HEK293 (cell line): Measurements from ENCODE around the gene SLF2.

Experiments
- CTCF ChIA-PET: fragments of 350-600 bp; formaldehyde crosslinking; extraction: SDS; loops from one replicate; lab custom pipeline; 2021; ENCODE audit warnings: antibody characterized with exemption; lab: Yijun Ruan, JAX
- POLR2A ChIA-PET: fragments of 300-600 bp; formaldehyde crosslinking; extraction: SDS; loops from one replicate; lab custom pipeline; 2020; ENCODE audit warnings: antibody characterized with exemption, inconsistent platforms; lab: Yijun Ruan, JAX
- H3K27ac ChIP-seq: fragments of 200-500 bp; sonication (Bioruptor generic); 2 replicates; pipeline ENCODE4 v1.5.1; 2014; ENCODE audit warnings: low read depth, low read length, control low read depth, inconsistent platforms; ENCODE audit errors: extremely low read depth
- H3K36me3 ChIP-seq, 2 experiments: fragments of 200-500 bp in 1 of 2; sonication (Bioruptor generic) in 1 of 2; 1 replicate in 1 of 2; 2 replicates in 1 of 2; pipeline ENCODE4 v1.5.1; 2014 to 2017; ENCODE audit warnings: inconsistent platforms in 2 of 2, low read length in 2 of 2; ENCODE audit not compliant: control insufficient read depth in 2 of 2, insufficient read depth in 1 of 2
- H3K4me1 ChIP-seq: fragments of 200-500 bp; sonication (Bioruptor generic); 2 replicates; pipeline ENCODE4 v1.5.1; 2014; ENCODE audit warnings: mild to moderate bottlenecking, low read length, inconsistent platforms; ENCODE audit not compliant: control insufficient read depth, insufficient read depth
- H3K4me3 ChIP-seq: 2 replicates; pipeline ENCODE4 v1.5.1; 2011; ENCODE audit warnings: low read depth, mild to moderate bottlenecking, control low read depth, low read length, moderate library complexity
- H3K9me3 ChIP-seq: fragments of 200-500 bp; sonication (Bioruptor generic); 2 replicates; pipeline ENCODE4 v1.5.1; 2014; ENCODE audit warnings: low read depth, low read length, inconsistent platforms; ENCODE audit not compliant: control insufficient read depth, insufficient read depth
- BCL11B ChIP-seq: fragments of 450-650 bp; formaldehyde crosslinking; IDR thresholded peaks from 2 replicates; pipeline ENCODE4 v1.5.1; 2016; ENCODE audit warnings: low read depth, missing biosample characterization, missing genetic modification characterization
- GLI4 ChIP-seq: fragments of 450-650 bp; formaldehyde crosslinking; IDR thresholded peaks from 2 replicates; pipeline ENCODE4 v1.5.1; 2016; ENCODE audit warnings: missing biosample characterization, missing genetic modification characterization
- GLIS1 ChIP-seq: fragments of 450-650 bp; formaldehyde crosslinking; IDR thresholded peaks from 2 replicates; pipeline ENCODE4 v1.5.1; 2016; ENCODE audit warnings: missing biosample characterization, missing genetic modification characterization
- KLF16 ChIP-seq: fragments of 450-650 bp; formaldehyde crosslinking; IDR thresholded peaks from 2 replicates; pipeline ENCODE4 v1.5.1; 2017; ENCODE audit warnings: missing biosample characterization, missing genetic modification characterization
- SP3 ChIP-seq: fragments of 450-650 bp; formaldehyde crosslinking; IDR thresholded peaks from 2 replicates; pipeline ENCODE4 v1.5.1; 2016; ENCODE audit warnings: missing biosample characterization, missing genetic modification characterization
- ZEB2 ChIP-seq: fragments of 450-650 bp; formaldehyde crosslinking; IDR thresholded peaks from 2 replicates; pipeline ENCODE4 v1.5.1; 2016; ENCODE audit warnings: missing biosample characterization, missing genetic modification characterization
- ZFP41 ChIP-seq: fragments of 450-650 bp; formaldehyde crosslinking; IDR thresholded peaks from 2 replicates; pipeline ENCODE4 v1.5.1; 2016; ENCODE audit warnings: missing biosample characterization, missing genetic modification characterization, borderline replicate concordance
- ZIC2 ChIP-seq: fragments of 450-650 bp; formaldehyde crosslinking; IDR thresholded peaks from 2 replicates; pipeline ENCODE4 v1.5.1; 2016; ENCODE audit warnings: missing biosample characterization, missing genetic modification characterization
- ZNF335 ChIP-seq: fragments of 450-650 bp; formaldehyde crosslinking; conservative IDR thresholded peaks from 2 replicates; pipeline ENCODE4 v1.5.1; 2016; ENCODE audit warnings: missing biosample characterization, missing genetic modification characterization
- ZNF391 ChIP-seq: fragments of 450-650 bp; formaldehyde crosslinking; IDR thresholded peaks from 2 replicates; pipeline ENCODE4 v1.5.1; 2016; ENCODE audit warnings: low read depth, missing biosample characterization, missing genetic modification characterization, borderline replicate concordance
- ZNF501 ChIP-seq: fragments of 450-650 bp; formaldehyde crosslinking; IDR thresholded peaks from 2 replicates; pipeline ENCODE4 v1.5.1; 2016; ENCODE audit warnings: missing biosample characterization, missing genetic modification characterization
- ZNF558 ChIP-seq: fragments of 450-650 bp; formaldehyde crosslinking; IDR thresholded peaks from 2 replicates; pipeline ENCODE4 v1.5.1; 2016; ENCODE audit warnings: missing biosample characterization, missing genetic modification characterization
- ZNF624 ChIP-seq: fragments of 450-650 bp; formaldehyde crosslinking; IDR thresholded peaks from 2 replicates; pipeline ENCODE4 v1.5.1; 2017; ENCODE audit warnings: missing biosample characterization, missing genetic modification characterization
- ZNF660 ChIP-seq: fragments of 450-650 bp; IDR thresholded peaks from 2 replicates; pipeline ENCODE4 v1.5.1; 2018; ENCODE audit warnings: missing biosample characterization, mild to moderate bottlenecking, missing genetic modification characterization
- ZXDB ChIP-seq: fragments of 450-650 bp; formaldehyde crosslinking; IDR thresholded peaks from 2 replicates; pipeline ENCODE4 v1.5.1; 2016; ENCODE audit warnings: missing biosample characterization, missing genetic modification characterization
- TF ChIP-seq, protein P1 (sequence below): fragments of 450-650 bp; formaldehyde crosslinking; IDR thresholded peaks from 2 replicates; pipeline ENCODE4 v1.5.1; 2016; ENCODE audit warnings: missing biosample characterization, missing genetic modification characterization
- TF ChIP-seq, protein P2 (sequence below): fragments of 450-650 bp; formaldehyde crosslinking; IDR thresholded peaks from 2 replicates; pipeline ENCODE4 v1.5.1; 2016; ENCODE audit warnings: missing biosample characterization, missing genetic modification characterization
- TF ChIP-seq, protein P3 (sequence below): fragments of 450-650 bp; formaldehyde crosslinking; IDR thresholded peaks from 2 replicates; pipeline ENCODE4 v1.5.1; 2016; ENCODE audit warnings: missing biosample characterization, missing genetic modification characterization
- TF ChIP-seq, protein P4 (sequence below): fragments of 450-650 bp; formaldehyde crosslinking; IDR thresholded peaks from 2 replicates; pipeline ENCODE4 v1.5.1; 2016; ENCODE audit warnings: missing biosample characterization, missing genetic modification characterization, borderline replicate concordance
- TF ChIP-seq, protein P5 (sequence below): fragments of 450-650 bp; formaldehyde crosslinking; IDR thresholded peaks from 2 replicates; pipeline ENCODE4 v1.5.1; 2016; ENCODE audit warnings: missing biosample characterization, missing genetic modification characterization

SLF2 gene

DNA sequence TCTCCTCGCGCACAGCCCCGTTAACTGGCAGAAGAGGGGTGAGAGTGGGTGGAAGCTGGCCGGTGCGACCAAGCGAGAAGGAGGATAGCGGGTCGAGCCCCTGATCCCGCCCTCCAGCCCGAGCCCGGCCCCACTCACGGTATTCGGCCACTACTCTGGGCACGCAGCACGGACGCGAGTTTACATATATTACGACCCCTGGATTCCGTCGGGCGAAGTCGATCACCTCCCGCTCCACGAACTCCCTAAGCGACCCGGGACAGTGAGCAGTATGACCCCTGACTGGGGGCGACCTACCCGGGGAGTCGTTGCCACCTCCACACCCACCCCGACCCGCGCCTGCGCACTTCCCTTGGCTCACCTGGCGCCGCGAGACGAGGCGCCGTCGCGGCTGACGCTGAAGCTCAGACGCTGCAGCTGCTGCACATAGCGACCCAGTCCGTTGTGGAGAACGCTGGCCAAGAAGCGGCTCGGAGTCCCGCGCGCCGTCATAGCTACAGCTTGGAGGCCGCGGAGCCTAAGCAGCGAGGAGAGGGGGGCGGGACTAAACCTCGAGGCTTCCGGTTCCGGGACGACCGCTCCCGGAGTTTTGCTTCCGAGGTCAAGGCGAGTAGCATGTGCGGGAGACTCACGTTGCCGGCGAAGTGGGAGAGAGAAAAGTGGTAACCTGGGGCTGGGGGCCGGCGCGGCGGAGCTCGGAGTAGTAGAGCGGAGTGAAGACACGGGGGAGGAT, 74.4 kb downstream of the SLF2 start, which contains the start of the genes MRPL43 and TWNK (continued):
- TF ChIP-seq ZEB2 (tag by site-specific recombination) (peak; percentile 73), ZNF660 (tag by site-specific recombination) (0 out of 2 replicates have a peak, but pooled peaks have one; percentile 59), KLF16 (peak; percentile 27; the same call in 1 of the 2 replicates), SP3 (peak; percentile 87), ZIC2 (peak; percentile 41), ZNF501 (tag by site-specific recombination) (peak; percentile 68; the same call in 1 of the 2 replicates), ZNF558 (tag by site-specific recombination) (no peak)
- TF ChIP-seq, protein P1, sequence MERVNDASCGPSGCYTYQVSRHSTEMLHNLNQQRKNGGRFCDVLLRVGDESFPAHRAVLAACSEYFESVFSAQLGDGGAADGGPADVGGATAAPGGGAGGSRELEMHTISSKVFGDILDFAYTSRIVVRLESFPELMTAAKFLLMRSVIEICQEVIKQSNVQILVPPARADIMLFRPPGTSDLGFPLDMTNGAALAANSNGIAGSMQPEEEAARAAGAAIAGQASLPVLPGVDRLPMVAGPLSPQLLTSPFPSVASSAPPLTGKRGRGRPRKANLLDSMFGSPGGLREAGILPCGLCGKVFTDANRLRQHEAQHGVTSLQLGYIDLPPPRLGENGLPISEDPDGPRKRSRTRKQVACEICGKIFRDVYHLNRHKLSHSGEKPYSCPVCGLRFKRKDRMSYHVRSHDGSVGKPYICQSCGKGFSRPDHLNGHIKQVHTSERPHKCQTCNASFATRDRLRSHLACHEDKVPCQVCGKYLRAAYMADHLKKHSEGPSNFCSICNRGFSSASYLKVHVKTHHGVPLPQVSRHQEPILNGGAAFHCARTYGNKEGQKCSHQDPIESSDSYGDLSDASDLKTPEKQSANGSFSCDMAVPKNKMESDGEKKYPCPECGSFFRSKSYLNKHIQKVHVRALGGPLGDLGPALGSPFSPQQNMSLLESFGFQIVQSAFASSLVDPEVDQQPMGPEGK (tag by site-specific recombination), result peak; percentile 92
- TF ChIP-seq, protein P2, sequence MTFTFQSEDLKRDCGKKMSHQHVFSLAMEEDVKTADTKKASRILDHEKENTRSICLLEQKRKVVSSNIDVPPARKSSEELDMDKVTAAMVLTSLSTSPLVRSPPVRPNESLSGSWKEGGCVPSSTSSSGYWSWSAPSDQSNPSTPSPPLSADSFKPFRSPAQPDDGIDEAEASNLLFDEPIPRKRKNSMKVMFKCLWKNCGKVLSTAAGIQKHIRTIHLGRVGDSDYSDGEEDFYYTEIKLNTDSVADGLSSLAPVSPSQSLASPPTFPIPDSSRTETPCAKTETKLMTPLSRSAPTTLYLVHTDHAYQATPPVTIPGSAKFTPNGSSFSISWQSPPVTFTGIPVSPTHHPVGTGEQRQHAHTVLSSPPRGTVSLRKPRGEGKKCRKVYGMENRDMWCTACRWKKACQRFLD (tag by site-specific recombination), result peak; percentile 84; the same call in 1 of the 2 replicates
- TF ChIP-seq, protein P3, sequence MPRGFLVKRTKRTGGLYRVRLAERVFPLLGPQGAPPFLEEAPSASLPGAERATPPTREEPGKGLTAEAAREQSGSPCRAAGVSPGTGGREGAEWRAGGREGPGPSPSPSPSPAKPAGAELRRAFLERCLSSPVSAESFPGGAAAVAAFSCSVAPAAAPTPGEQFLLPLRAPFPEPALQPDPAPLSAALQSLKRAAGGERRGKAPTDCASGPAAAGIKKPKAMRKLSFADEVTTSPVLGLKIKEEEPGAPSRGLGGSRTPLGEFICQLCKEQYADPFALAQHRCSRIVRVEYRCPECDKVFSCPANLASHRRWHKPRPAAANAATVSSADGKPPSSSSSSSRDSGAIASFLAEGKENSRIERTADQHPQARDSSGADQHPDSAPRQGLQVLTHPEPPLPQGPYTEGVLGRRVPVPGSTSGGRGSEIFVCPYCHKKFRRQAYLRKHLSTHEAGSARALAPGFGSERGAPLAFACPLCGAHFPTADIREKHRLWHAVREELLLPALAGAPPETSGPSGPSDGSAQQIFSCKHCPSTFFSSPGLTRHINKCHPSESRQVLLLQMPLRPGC (tag by site-specific recombination), result 0 out of 2 replicates have a peak, but pooled peaks have one; percentile 12
- TF ChIP-seq, protein P4, sequence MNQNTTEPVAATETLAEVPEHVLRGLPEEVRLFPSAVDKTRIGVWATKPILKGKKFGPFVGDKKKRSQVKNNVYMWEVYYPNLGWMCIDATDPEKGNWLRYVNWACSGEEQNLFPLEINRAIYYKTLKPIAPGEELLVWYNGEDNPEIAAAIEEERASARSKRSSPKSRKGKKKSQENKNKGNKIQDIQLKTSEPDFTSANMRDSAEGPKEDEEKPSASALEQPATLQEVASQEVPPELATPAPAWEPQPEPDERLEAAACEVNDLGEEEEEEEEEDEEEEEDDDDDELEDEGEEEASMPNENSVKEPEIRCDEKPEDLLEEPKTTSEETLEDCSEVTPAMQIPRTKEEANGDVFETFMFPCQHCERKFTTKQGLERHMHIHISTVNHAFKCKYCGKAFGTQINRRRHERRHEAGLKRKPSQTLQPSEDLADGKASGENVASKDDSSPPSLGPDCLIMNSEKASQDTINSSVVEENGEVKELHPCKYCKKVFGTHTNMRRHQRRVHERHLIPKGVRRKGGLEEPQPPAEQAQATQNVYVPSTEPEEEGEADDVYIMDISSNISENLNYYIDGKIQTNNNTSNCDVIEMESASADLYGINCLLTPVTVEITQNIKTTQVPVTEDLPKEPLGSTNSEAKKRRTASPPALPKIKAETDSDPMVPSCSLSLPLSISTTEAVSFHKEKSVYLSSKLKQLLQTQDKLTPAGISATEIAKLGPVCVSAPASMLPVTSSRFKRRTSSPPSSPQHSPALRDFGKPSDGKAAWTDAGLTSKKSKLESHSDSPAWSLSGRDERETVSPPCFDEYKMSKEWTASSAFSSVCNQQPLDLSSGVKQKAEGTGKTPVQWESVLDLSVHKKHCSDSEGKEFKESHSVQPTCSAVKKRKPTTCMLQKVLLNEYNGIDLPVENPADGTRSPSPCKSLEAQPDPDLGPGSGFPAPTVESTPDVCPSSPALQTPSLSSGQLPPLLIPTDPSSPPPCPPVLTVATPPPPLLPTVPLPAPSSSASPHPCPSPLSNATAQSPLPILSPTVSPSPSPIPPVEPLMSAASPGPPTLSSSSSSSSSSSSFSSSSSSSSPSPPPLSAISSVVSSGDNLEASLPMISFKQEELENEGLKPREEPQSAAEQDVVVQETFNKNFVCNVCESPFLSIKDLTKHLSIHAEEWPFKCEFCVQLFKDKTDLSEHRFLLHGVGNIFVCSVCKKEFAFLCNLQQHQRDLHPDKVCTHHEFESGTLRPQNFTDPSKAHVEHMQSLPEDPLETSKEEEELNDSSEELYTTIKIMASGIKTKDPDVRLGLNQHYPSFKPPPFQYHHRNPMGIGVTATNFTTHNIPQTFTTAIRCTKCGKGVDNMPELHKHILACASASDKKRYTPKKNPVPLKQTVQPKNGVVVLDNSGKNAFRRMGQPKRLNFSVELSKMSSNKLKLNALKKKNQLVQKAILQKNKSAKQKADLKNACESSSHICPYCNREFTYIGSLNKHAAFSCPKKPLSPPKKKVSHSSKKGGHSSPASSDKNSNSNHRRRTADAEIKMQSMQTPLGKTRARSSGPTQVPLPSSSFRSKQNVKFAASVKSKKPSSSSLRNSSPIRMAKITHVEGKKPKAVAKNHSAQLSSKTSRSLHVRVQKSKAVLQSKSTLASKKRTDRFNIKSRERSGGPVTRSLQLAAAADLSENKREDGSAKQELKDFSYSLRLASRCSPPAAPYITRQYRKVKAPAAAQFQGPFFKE (tag by site-specific recombination), result no peak

DNA sequence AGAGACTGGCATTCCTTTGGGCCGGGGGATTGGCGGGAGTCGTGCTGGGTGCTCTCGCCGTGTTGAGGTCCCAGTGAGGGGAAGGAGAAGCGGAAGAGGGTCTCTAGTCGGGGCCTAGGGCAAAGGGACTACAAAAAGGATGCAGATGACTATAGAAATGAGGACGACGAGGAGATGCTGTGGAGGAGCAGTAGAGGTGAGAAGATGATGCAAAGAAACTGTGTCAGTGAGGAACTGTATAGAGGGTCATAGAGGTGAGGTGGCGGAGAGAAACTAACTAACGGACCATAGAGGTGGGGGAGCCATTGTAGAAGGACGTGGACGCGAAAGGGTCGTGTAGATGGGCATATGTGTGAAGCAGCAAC, 74.9 kb downstream of the SLF2 start:
- POLR2A ChIA-PET, result interaction anchor here (0.7 to 1.5 kb wide), 3 partner anchors 10 to 74 kb away, joined by 3 to 6 read pairs (median 6); partner anchors contain the start of gene SLF2
- CTCF ChIA-PET, result interaction anchor here (6.4 to 16.6 kb wide), 2 partner anchors 10 to 29 kb away, joined by 49 to 274 read pairs; partner anchors contain the start of gene LZTS2
- peaks cover 6% of the 10 kb centered on the region for H3K4me1 ChIP-seq
- no peaks in the 10 kb centered on the region for H3K9me3 ChIP-seq
- peaks cover 17 to 68% of the 10 kb centered on the region in 2 experiments for H3K36me3 ChIP-seq
- H3K4me3 ChIP-seq, result peak overlapping the region; percentile 95
- H3K27ac ChIP-seq, result peak overlapping the region; percentile 82; the same call in 1 of the 2 replicates
- TF ChIP-seq ZFP41 (no peak), ZNF335 (peak; percentile 81), BCL11B (no peak), ZNF391 (tag by site-specific recombination) (0 out of 2 replicates have a peak, but pooled peaks have one; percentile 81), ZXDB (tag by site-specific recombination) (0 out of 2 replicates have a peak, but pooled peaks have one; percentile 36), ZNF624 (no peak), GLIS1 (no peak), GLI4 (tag by site-specific recombination) (no peak)
- TF ChIP-seq, protein P5, sequence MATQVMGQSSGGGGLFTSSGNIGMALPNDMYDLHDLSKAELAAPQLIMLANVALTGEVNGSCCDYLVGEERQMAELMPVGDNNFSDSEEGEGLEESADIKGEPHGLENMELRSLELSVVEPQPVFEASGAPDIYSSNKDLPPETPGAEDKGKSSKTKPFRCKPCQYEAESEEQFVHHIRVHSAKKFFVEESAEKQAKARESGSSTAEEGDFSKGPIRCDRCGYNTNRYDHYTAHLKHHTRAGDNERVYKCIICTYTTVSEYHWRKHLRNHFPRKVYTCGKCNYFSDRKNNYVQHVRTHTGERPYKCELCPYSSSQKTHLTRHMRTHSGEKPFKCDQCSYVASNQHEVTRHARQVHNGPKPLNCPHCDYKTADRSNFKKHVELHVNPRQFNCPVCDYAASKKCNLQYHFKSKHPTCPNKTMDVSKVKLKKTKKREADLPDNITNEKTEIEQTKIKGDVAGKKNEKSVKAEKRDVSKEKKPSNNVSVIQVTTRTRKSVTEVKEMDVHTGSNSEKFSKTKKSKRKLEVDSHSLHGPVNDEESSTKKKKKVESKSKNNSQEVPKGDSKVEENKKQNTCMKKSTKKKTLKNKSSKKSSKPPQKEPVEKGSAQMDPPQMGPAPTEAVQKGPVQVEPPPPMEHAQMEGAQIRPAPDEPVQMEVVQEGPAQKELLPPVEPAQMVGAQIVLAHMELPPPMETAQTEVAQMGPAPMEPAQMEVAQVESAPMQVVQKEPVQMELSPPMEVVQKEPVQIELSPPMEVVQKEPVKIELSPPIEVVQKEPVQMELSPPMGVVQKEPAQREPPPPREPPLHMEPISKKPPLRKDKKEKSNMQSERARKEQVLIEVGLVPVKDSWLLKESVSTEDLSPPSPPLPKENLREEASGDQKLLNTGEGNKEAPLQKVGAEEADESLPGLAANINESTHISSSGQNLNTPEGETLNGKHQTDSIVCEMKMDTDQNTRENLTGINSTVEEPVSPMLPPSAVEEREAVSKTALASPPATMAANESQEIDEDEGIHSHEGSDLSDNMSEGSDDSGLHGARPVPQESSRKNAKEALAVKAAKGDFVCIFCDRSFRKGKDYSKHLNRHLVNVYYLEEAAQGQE (tag by site-specific recombination), result peak; percentile 49
